MM.1S (cell line): Measurements from ENCODE around the gene IGSF9B.

Experiments
- DNase-seq: peaks from one replicate; pipeline ENCODE4 v3.0.0-alpha.2; 2015
- H2AFZ ChIP-seq: fragments of 300-600 bp; sonication (generic); 2 replicates; pipeline ENCODE4 v1.6.0; 2016; ENCODE audit warnings: antibody characterized with exemption, low read length
- H3F3A ChIP-seq: fragments of 300-600 bp; sonication (generic); 2 replicates; pipeline ENCODE4 v1.6.1; 2016; ENCODE audit warnings: mild to moderate bottlenecking, antibody characterized with exemption, low read length, moderate library complexity, mixed read lengths; ENCODE audit not compliant: insufficient read depth
- H3K27ac ChIP-seq: fragments of 300-600 bp; sonication (generic); 2 replicates; pipeline ENCODE4 v1.5.1; 2016; ENCODE audit warnings: mild to moderate bottlenecking, low read length
- H3K27me3 ChIP-seq: fragments of 300-600 bp; sonication (generic); replicated peaks from 2 replicates; pipeline ENCODE4 v1.6.0; 2016; ENCODE audit warnings: low read length; ENCODE audit not compliant: insufficient read depth
- H3K36me3 ChIP-seq: fragments of 300-600 bp; sonication (generic); replicated peaks from 2 replicates; pipeline ENCODE4 v1.6.1; 2016; ENCODE audit warnings: mild to moderate bottlenecking, low read length, mixed read lengths; ENCODE audit not compliant: insufficient read depth
- H3K4me1 ChIP-seq: fragments of 300-600 bp; sonication (generic); 2 replicates; pipeline ENCODE4 v1.6.1; 2016; ENCODE audit warnings: low read length, mixed read lengths
- H3K4me2 ChIP-seq: fragments of 300-600 bp; sonication (generic); 2 replicates; pipeline ENCODE4 v1.6.0; 2016; ENCODE audit warnings: low read depth, low read length
- H3K4me3 ChIP-seq: fragments of 300-600 bp; sonication (generic); 2 replicates; pipeline ENCODE4 v1.5.1; 2016; ENCODE audit warnings: low read length, mixed read lengths
- H3K79me2 ChIP-seq: fragments of 300-600 bp; sonication (generic); 2 replicates; pipeline ENCODE4 v1.6.1; 2016; ENCODE audit warnings: mixed run types, low read length, mixed read lengths
- H3K9ac ChIP-seq: fragments of 300-600 bp; sonication (generic); 2 replicates; pipeline ENCODE4 v1.6.1; 2016; ENCODE audit warnings: low read length, mixed read lengths
- H3K9me2 ChIP-seq: fragments of 300-600 bp; sonication (generic); replicated peaks from 2 replicates; pipeline ENCODE4 v1.6.1; 2016; ENCODE audit warnings: mild to moderate bottlenecking, low read length, mixed read lengths; ENCODE audit not compliant: insufficient read depth
- H3K9me3 ChIP-seq: fragments of 300-600 bp; sonication (generic); replicated peaks from 2 replicates; pipeline ENCODE4 v1.6.1; 2016; ENCODE audit warnings: mild to moderate bottlenecking, low read length, mixed read lengths; ENCODE audit not compliant: insufficient read depth
- H4K20me1 ChIP-seq: fragments of 300-600 bp; sonication (generic); 2 replicates; pipeline ENCODE4 v1.6.1; 2016; ENCODE audit warnings: mild to moderate bottlenecking, low read length, moderate library complexity, mixed read lengths; ENCODE audit not compliant: insufficient read depth
- CTCF ChIP-seq: fragments of 300-600 bp; sonication (generic); IDR thresholded peaks from 2 replicates; pipeline ENCODE4 v1.5.1; 2016; ENCODE audit warnings: antibody characterized with exemption, low read length, mixed read lengths
- EZH2 ChIP-seq: fragments of 300-600 bp; sonication (generic); optimal IDR thresholded peaks from 2 replicates; pipeline ENCODE3; 2017; ENCODE audit warnings: low read depth, mild to moderate bottlenecking, antibody characterized with exemption, low read length, mixed read lengths
- EZH2phosphoT487 ChIP-seq: fragments of 300-600 bp; sonication (generic); IDR thresholded peaks from 2 replicates; pipeline ENCODE4 v1.6.1; 2018; ENCODE audit warnings: antibody characterized with exemption, low read length

IGSF9B gene

GRCh38 chr11:134001088-134001487, 44.3 kb upstream of the IGSF9B start:
- Histone ChIP-seq H2AFZ (no peak overlapping the region), H3K36me3 (no peaks in the 10 kb centered on the region), H4K20me1 (no peaks in the 10 kb centered on the region), H3K9me2 (no peaks in the 10 kb centered on the region), H3K9ac (no peak overlapping the region), H3K9me3 (no peaks in the 10 kb centered on the region), H3F3A (no peaks in the 10 kb centered on the region), H3K4me3 (no peak overlapping the region), H3K4me2 (no peak overlapping the region), H3K79me2 (no peaks in the 10 kb centered on the region), H3K27ac (no peak overlapping the region), H3K27me3 (no peaks in the 10 kb centered on the region), H3K4me1 (no peaks in the 10 kb centered on the region)
- TF ChIP-seq EZH2 (no peak), EZH2phosphoT487 (no peak), CTCF (no peak)
- DNase-seq = no peak

GRCh38 chr11:133999355-133999754, 42.6 kb upstream of the IGSF9B start:
- no peaks in the 10 kb centered on the region for H3K79me2 ChIP-seq
- no peaks in the 10 kb centered on the region for H3K36me3 ChIP-seq
- no peaks in the 10 kb centered on the region for H3K4me1 ChIP-seq
- TF ChIP-seq EZH2phosphoT487 = no peak
- no peak for TF ChIP-seq EZH2
- TF ChIP-seq CTCF = no peak
- no peak overlapping the region for H3K9ac ChIP-seq
- DNase-seq = no peak
- H4K20me1 ChIP-seq = no peaks in the 10 kb centered on the region
- H3K27ac ChIP-seq = no peak overlapping the region
- no peak overlapping the region for H2AFZ ChIP-seq
- H3K27me3 ChIP-seq = no peaks in the 10 kb centered on the region
- H3K4me3 ChIP-seq = no peak overlapping the region
- no peaks in the 10 kb centered on the region for H3K9me2 ChIP-seq
- H3F3A ChIP-seq = no peaks in the 10 kb centered on the region
- H3K9me3 ChIP-seq = no peaks in the 10 kb centered on the region
- H3K4me2 ChIP-seq = no peak overlapping the region

DNA sequence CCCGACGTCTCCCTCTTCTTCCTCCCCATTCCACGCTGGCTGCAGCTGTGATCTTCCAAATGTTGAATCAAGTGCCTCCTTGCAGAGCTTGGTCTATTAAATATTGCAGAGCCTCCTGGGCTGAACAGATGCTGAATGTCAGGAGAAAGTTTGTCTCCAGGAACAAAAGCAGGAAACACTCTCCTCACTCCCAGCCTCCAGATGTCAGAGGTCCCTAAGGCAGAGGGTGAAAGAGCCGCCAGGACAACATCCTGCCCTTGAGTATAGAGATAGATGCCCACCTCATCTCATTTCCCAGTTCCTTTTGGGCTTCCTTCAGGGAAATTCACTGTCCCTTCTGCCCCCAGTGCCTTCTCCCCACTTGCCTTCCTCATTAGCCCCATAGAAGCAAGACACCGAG, 40.8 kb upstream of the IGSF9B start:
- Histone ChIP-seq H3K9ac (no peak overlapping the region), H3K36me3 (no peaks in the 10 kb centered on the region), H3F3A (no peaks in the 10 kb centered on the region), H3K27me3 (no peaks in the 10 kb centered on the region), H3K27ac (no peak overlapping the region), H3K4me2 (no peak overlapping the region), H3K4me1 (no peaks in the 10 kb centered on the region), H3K9me2 (no peaks in the 10 kb centered on the region), H3K9me3 (no peaks in the 10 kb centered on the region), H3K79me2 (no peaks in the 10 kb centered on the region), H4K20me1 (no peaks in the 10 kb centered on the region), H2AFZ (no peak overlapping the region), H3K4me3 (no peak overlapping the region)
- TF ChIP-seq EZH2 (no peak), CTCF (no peak), EZH2phosphoT487 (no peak)
- DNase-seq = no peak
